ENCODE results near the gene NRXN2.

NRXN2 gene

DNA sequence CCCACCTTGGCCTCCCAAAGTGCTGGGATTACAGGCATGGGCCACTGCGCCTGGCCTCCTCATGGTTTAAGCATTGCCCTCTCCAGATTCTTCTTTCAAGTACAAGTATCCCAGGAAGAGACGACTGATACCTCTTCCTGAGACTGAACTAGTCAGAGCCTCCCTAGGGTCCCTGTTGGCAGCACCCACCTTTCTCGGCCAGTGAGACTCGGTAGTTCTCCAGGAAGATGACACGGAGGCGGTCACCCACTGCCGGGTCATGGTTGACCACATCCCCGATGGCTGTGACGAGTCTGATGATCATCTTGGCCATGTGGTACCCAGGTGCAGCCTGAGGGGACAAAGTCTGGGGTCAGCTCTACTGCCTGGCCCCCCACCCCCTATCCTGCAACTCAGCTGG is 28.1 kb upstream of the NRXN2 start:
- Histone ChIP-seq H3K9ac (ENCODE audit: low read depth, low read length, poor library complexity, severe bottlenecking) (no peak overlapping the region), H3K79me2 (ENCODE audit: insufficient read depth, low read length) (no peaks in the 10 kb centered on the region), H3F3A (ENCODE audit: low read depth) (no peaks in the 10 kb centered on the region), H2AFZ (ENCODE audit: low read length) (no peak overlapping the region), H3K36me3 (ENCODE audit: insufficient read depth, low read length) (no peaks in the 10 kb centered on the region), H3K9me3 (ENCODE audit: insufficient read depth, low read depth, low read length) (no peaks in the 10 kb centered on the region), H4K20me1 (ENCODE audit: insufficient read depth, low read length, poor library complexity, severe bottlenecking) (no peaks in the 10 kb centered on the region), H3K4me2 (ENCODE audit: low read depth, low read length, poor library complexity, severe bottlenecking) (no peak overlapping the region), H3K9me2 (replicated peaks; ENCODE audit: low read depth, low read length) (no peaks in the 10 kb centered on the region), H3K4me1 (ENCODE audit: insufficient read depth, low read length, poor library complexity, severe bottlenecking) (peaks cover 11% of the 10 kb centered on the region), H3K4me3 (ENCODE audit: low read length, poor library complexity, severe bottlenecking) (no peak overlapping the region), H3K27me3 (ENCODE audit: insufficient read depth, low read length, poor library complexity, severe bottlenecking) (no peaks in the 10 kb centered on the region)
- TF ChIP-seq EZH2phosphoT487 (IDR thresholded peaks at IDR 0.05; ENCODE audit: borderline replicate concordance), result no peak
- TF ChIP-seq, protein P1, sequence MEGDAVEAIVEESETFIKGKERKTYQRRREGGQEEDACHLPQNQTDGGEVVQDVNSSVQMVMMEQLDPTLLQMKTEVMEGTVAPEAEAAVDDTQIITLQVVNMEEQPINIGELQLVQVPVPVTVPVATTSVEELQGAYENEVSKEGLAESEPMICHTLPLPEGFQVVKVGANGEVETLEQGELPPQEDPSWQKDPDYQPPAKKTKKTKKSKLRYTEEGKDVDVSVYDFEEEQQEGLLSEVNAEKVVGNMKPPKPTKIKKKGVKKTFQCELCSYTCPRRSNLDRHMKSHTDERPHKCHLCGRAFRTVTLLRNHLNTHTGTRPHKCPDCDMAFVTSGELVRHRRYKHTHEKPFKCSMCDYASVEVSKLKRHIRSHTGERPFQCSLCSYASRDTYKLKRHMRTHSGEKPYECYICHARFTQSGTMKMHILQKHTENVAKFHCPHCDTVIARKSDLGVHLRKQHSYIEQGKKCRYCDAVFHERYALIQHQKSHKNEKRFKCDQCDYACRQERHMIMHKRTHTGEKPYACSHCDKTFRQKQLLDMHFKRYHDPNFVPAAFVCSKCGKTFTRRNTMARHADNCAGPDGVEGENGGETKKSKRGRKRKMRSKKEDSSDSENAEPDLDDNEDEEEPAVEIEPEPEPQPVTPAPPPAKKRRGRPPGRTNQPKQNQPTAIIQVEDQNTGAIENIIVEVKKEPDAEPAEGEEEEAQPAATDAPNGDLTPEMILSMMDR (conservative IDR thresholded peaks at IDR 0.05; ENCODE audit: low read length), result no peak

DNA sequence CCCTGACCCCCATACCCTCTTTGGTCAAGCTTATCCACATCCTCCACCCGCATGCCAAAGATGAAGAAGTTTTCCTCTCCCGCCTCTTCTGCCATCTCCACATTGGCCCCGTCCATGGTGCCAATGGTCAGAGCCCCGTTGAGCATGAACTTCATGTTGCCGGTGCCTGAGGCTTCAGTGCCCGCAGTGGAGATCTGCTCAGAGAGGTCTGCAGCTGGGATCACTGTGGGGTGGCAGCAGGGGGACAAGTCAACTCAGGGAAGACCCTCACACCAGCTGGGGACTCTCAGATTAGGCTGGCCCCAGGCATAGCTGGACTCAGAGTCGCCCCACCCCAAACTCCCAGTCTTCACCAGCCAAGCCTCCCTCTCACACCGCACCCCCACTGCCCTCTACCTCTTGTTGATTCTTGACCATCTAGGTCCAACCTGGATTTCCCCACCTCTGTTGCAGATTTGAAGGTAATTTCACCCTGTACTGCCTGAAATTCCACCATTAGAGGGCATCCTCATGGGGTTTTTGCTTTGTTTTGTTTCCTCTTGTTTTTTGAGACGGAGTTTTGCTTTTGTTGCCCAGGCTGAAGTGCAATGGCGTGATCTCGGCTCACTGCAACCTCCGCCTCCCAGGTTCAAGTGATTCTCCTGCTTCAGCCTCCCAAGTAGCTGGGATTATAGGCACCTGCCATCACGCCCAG is 27.5 kb upstream of the NRXN2 start:
- Histone ChIP-seq H3K4me2 (ENCODE audit: low read depth, low read length, poor library complexity, severe bottlenecking) (no peak overlapping the region), H3F3A (ENCODE audit: low read depth) (no peaks in the 10 kb centered on the region), H3K9me2 (replicated peaks; ENCODE audit: low read depth, low read length) (no peaks in the 10 kb centered on the region), H3K79me2 (ENCODE audit: insufficient read depth, low read length) (no peaks in the 10 kb centered on the region), H2AFZ (ENCODE audit: low read length) (no peak overlapping the region), H3K4me1 (ENCODE audit: insufficient read depth, low read length, poor library complexity, severe bottlenecking) (peaks cover 17% of the 10 kb centered on the region), H3K27me3 (ENCODE audit: insufficient read depth, low read length, poor library complexity, severe bottlenecking) (no peaks in the 10 kb centered on the region), H4K20me1 (ENCODE audit: insufficient read depth, low read length, poor library complexity, severe bottlenecking) (no peaks in the 10 kb centered on the region), H3K4me3 (ENCODE audit: low read length, poor library complexity, severe bottlenecking) (no peak overlapping the region), H3K9ac (ENCODE audit: low read depth, low read length, poor library complexity, severe bottlenecking) (no peak overlapping the region), H3K36me3 (ENCODE audit: insufficient read depth, low read length) (no peaks in the 10 kb centered on the region), H3K9me3 (ENCODE audit: insufficient read depth, low read depth, low read length) (no peaks in the 10 kb centered on the region)
- TF ChIP-seq, protein P1 (conservative IDR thresholded peaks at IDR 0.05; ENCODE audit: low read length), result peak; percentile 45
- no peak for TF ChIP-seq EZH2phosphoT487 (IDR thresholded peaks at IDR 0.05; ENCODE audit: borderline replicate concordance)

DNA sequence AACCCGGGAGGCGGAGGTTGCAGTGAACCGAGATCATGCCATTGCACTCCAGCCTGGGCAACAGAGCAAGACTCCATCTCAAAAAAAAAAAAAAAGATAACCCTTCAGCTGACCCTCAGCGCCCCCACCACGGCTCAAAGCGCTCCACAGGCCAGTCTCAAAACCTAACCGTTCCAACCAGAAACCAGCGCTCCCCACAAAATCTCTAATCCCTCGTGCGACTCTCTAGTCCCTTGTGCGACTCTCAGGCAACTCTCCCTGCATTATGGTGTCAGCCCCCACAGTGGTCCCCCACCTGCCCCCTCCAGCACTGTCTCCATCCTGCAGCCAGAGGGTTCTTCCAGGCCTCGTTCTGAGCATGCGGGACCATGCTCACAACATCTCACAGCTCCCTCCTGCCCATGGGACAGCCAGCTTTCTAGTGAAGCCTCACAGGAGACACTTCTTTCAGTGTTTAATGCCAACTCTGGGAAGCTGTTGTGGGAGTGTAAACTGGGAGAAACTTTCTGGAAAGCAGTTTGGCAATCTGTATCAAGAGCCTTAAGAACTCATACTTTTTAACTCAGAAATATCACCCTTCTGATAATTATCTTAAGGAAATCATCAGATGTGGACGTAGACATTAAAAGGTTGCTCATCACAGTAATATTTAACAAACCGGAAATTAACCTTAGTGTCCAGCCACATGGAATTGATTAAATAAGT is 25.1 kb upstream of the NRXN2 start:
- Histone ChIP-seq H3K9ac (ENCODE audit: low read depth, low read length, poor library complexity, severe bottlenecking) (no peak overlapping the region), H3K4me1 (ENCODE audit: insufficient read depth, low read length, poor library complexity, severe bottlenecking) (peaks cover 32% of the 10 kb centered on the region), H3K9me2 (replicated peaks; ENCODE audit: low read depth, low read length) (no peaks in the 10 kb centered on the region), H4K20me1 (ENCODE audit: insufficient read depth, low read length, poor library complexity, severe bottlenecking) (no peaks in the 10 kb centered on the region), H3K4me3 (ENCODE audit: low read length, poor library complexity, severe bottlenecking) (no peak overlapping the region), H3K4me2 (ENCODE audit: low read depth, low read length, poor library complexity, severe bottlenecking) (no peak overlapping the region), H3K79me2 (ENCODE audit: insufficient read depth, low read length) (peaks cover 10% of the 10 kb centered on the region; the same call in 1 of the 2 replicates), H3K27me3 (ENCODE audit: insufficient read depth, low read length, poor library complexity, severe bottlenecking) (no peaks in the 10 kb centered on the region), H3F3A (ENCODE audit: low read depth) (peaks cover 4% of the 10 kb centered on the region), H3K36me3 (ENCODE audit: insufficient read depth, low read length) (no peaks in the 10 kb centered on the region), H2AFZ (ENCODE audit: low read length) (no peak overlapping the region), H3K9me3 (ENCODE audit: insufficient read depth, low read depth, low read length) (no peaks in the 10 kb centered on the region)
- TF ChIP-seq, protein P1 (conservative IDR thresholded peaks at IDR 0.05; ENCODE audit: low read length), result no peak
- TF ChIP-seq EZH2phosphoT487 (IDR thresholded peaks at IDR 0.05; ENCODE audit: borderline replicate concordance), result no peak

Data from Loucy (cell line).